Measurements from ENCODE around the gene MPZL3.

The MPZL3 gene

GRCh38 chr11:118282606-118283005 is 30.4 kb upstream of the MPZL3 start:
- no CpG with 5 or more reads among the region's 6 CpGs for WGBS, 2 donors (ENCODE audit: extremely low coverage in 2 of 2, insufficient read length in 2 of 2, insufficient replicate concordance in 1 of 2)
- Histone ChIP-seq H2AK5ac (ENCODE audit: low read depth, low read length) (no peak overlapping the region), H2AFZ (ENCODE audit: low read length) (no peak overlapping the region), H3K79me1 (ENCODE audit: low read depth, low read length) (no peaks in the 10 kb centered on the region), H2BK5ac (ENCODE audit: low read length) (no peak overlapping the region), H3K14ac (ENCODE audit: low read length) (no peak overlapping the region), H3K18ac (ENCODE audit: low read length) (no peak overlapping the region), H3K23ac (ENCODE audit: low read depth, low read length, poor library complexity) (no peak overlapping the region), H3K4me2 (ENCODE audit: insufficient read depth, low read length, poor library complexity, severe bottlenecking) (no peak overlapping the region), H4K91ac (ENCODE audit: low read depth, low read length, poor library complexity) (no peak overlapping the region), H2BK15ac (ENCODE audit: low read length) (no peak overlapping the region), H3K4me3 (ENCODE audit: low read length in 2 of 2) (no peak overlapping the region), H3K9me3 (replicated peaks in 1 of 2; ENCODE audit: control insufficient read depth in 2 of 2, insufficient read depth in 1 of 2, low read depth in 1 of 2, low read length in 2 of 2) (no peaks in the 10 kb centered on the region), H2BK12ac (ENCODE audit: low read length) (no peak overlapping the region), H3K36me3 (replicated peaks in 1 of 2; ENCODE audit: control insufficient read depth in 2 of 2, insufficient read depth in 2 of 2, low read length in 2 of 2) (no peaks in the 10 kb centered on the region), H3K4me1 (ENCODE audit: control insufficient read depth in 2 of 2, insufficient read depth in 1 of 2, low read depth in 1 of 2, low read length in 2 of 2) (no peaks in the 10 kb centered on the region), H4K8ac (ENCODE audit: low read depth, low read length) (no peak overlapping the region), H3K4ac (ENCODE audit: low read length) (no peak overlapping the region), H3K27ac (replicated peaks; ENCODE audit: low read length) (no peak overlapping the region), H2BK120ac (ENCODE audit: low read depth, low read length) (no peak overlapping the region), H3K27me3 (ENCODE audit: control insufficient read depth in 3 of 3, insufficient read depth in 3 of 3, low read depth in 1 of 3, low read length in 3 of 3) (peaks cover 0 to 4% (median 0%) of the 10 kb centered on the region in 3 experiments), H3K9ac (ENCODE audit: low read depth, low read length, poor library complexity) (no peak overlapping the region)
- no peak for DNase-seq (ENCODE audit: low spot score)

GRCh38 chr11:118281284-118281683 is 29.1 kb upstream of the MPZL3 start:
- Histone ChIP-seq H3K4me2 (ENCODE audit: insufficient read depth, low read length, poor library complexity, severe bottlenecking) (no peak overlapping the region), H3K18ac (ENCODE audit: low read length) (no peak overlapping the region), H3K79me1 (ENCODE audit: low read depth, low read length) (no peaks in the 10 kb centered on the region), H2BK15ac (ENCODE audit: low read length) (no peak overlapping the region), H3K14ac (ENCODE audit: low read length) (no peak overlapping the region), H2BK12ac (ENCODE audit: low read length) (no peak overlapping the region), H3K4ac (ENCODE audit: low read length) (no peak overlapping the region), H3K23ac (ENCODE audit: low read depth, low read length, poor library complexity) (no peak overlapping the region), H2AK5ac (ENCODE audit: low read depth, low read length) (no peak overlapping the region), H3K27me3 (ENCODE audit: control insufficient read depth in 3 of 3, insufficient read depth in 3 of 3, low read depth in 1 of 3, low read length in 3 of 3) (peaks cover 0 to 4% (median 0%) of the 10 kb centered on the region in 3 experiments), H2BK5ac (ENCODE audit: low read length) (no peak overlapping the region), H4K8ac (ENCODE audit: low read depth, low read length) (no peak overlapping the region), H2AFZ (ENCODE audit: low read length) (no peak overlapping the region), H3K9ac (ENCODE audit: low read depth, low read length, poor library complexity) (no peak overlapping the region), H3K4me3 (ENCODE audit: low read length in 2 of 2) (no peak overlapping the region), H2BK120ac (ENCODE audit: low read depth, low read length) (no peak overlapping the region), H3K4me1 (ENCODE audit: control insufficient read depth in 2 of 2, insufficient read depth in 1 of 2, low read depth in 1 of 2, low read length in 2 of 2) (no peaks in the 10 kb centered on the region), H3K36me3 (replicated peaks in 1 of 2; ENCODE audit: control insufficient read depth in 2 of 2, insufficient read depth in 2 of 2, low read length in 2 of 2) (no peaks in the 10 kb centered on the region), H3K27ac (replicated peaks; ENCODE audit: low read length) (no peak overlapping the region), H4K91ac (ENCODE audit: low read depth, low read length, poor library complexity) (no peak overlapping the region), H3K9me3 (replicated peaks in 1 of 2; ENCODE audit: control insufficient read depth in 2 of 2, insufficient read depth in 1 of 2, low read depth in 1 of 2, low read length in 2 of 2) (no peaks in the 10 kb centered on the region)
- no CpG with 5 or more reads among the region's 1 CpG for WGBS, 2 donors (ENCODE audit: extremely low coverage in 2 of 2, insufficient read length in 2 of 2, insufficient replicate concordance in 1 of 2)
- no peak for DNase-seq (ENCODE audit: low spot score)

GRCh38 chr11:118277312-118277711 is 25.1 kb upstream of the MPZL3 start:
- Histone ChIP-seq H3K14ac (ENCODE audit: low read length) (no peak overlapping the region), H2AK5ac (ENCODE audit: low read depth, low read length) (no peak overlapping the region)
- WGBS, 2 donors (ENCODE audit: extremely low coverage in 2 of 2, insufficient read length in 2 of 2, insufficient replicate concordance in 1 of 2) = no CpG with 5 or more reads among the region's 1 CpG

GRCh38 chr11:118276422-118276821 is 24.3 kb upstream of the MPZL3 start:
- H3K79me1 ChIP-seq (ENCODE audit: low read depth, low read length) = no peaks in the 10 kb centered on the region
- no peak overlapping the region for H3K14ac ChIP-seq (ENCODE audit: low read length)
- H3K9ac ChIP-seq (ENCODE audit: low read depth, low read length, poor library complexity) = no peak overlapping the region
- H3K9me3 ChIP-seq (replicated peaks in 1 of 2; ENCODE audit: control insufficient read depth in 2 of 2, insufficient read depth in 1 of 2, low read depth in 1 of 2, low read length in 2 of 2) = no peaks in the 10 kb centered on the region
- H2AFZ ChIP-seq (ENCODE audit: low read length) = no peak overlapping the region
- H3K27ac ChIP-seq (replicated peaks; ENCODE audit: low read length) = no peak overlapping the region
- no peak overlapping the region for H3K23ac ChIP-seq (ENCODE audit: low read depth, low read length, poor library complexity)
- no CpG with 5 or more reads among the region's 1 CpG for WGBS, 2 donors (ENCODE audit: extremely low coverage in 2 of 2, insufficient read length in 2 of 2, insufficient replicate concordance in 1 of 2)
- no peak overlapping the region for H2BK5ac ChIP-seq (ENCODE audit: low read length)
- H2AK5ac ChIP-seq (ENCODE audit: low read depth, low read length) = no peak overlapping the region
- no peak overlapping the region for H4K8ac ChIP-seq (ENCODE audit: low read depth, low read length)
- H3K4me3 ChIP-seq (ENCODE audit: low read length in 2 of 2) = no peak overlapping the region
- no peaks in the 10 kb centered on the region for H3K36me3 ChIP-seq (replicated peaks in 1 of 2; ENCODE audit: control insufficient read depth in 2 of 2, insufficient read depth in 2 of 2, low read length in 2 of 2)
- no peak for DNase-seq (ENCODE audit: low spot score)
- no peak overlapping the region for H2BK120ac ChIP-seq (ENCODE audit: low read depth, low read length)
- H3K4me1 ChIP-seq (ENCODE audit: control insufficient read depth in 2 of 2, insufficient read depth in 1 of 2, low read depth in 1 of 2, low read length in 2 of 2) = no peaks in the 10 kb centered on the region
- no peak overlapping the region for H3K4ac ChIP-seq (ENCODE audit: low read length)
- H4K91ac ChIP-seq (ENCODE audit: low read depth, low read length, poor library complexity) = no peak overlapping the region
- no peak overlapping the region for H3K18ac ChIP-seq (ENCODE audit: low read length)
- H3K27me3 ChIP-seq (ENCODE audit: control insufficient read depth in 3 of 3, insufficient read depth in 3 of 3, low read depth in 1 of 3, low read length in 3 of 3) = peaks cover 0 to 5% (median 0%) of the 10 kb centered on the region in 3 experiments
- H2BK12ac ChIP-seq (ENCODE audit: low read length) = no peak overlapping the region
- no peak overlapping the region for H2BK15ac ChIP-seq (ENCODE audit: low read length)
- H3K4me2 ChIP-seq (ENCODE audit: insufficient read depth, low read length, poor library complexity, severe bottlenecking) = no peak overlapping the region

More at GRCh38 chr11:118277312-118277711, 25.1 kb upstream of the MPZL3 start:
- H2BK15ac ChIP-seq (ENCODE audit: low read length) = no peak overlapping the region
- H3K23ac ChIP-seq (ENCODE audit: low read depth, low read length, poor library complexity) = no peak overlapping the region
- H2AFZ ChIP-seq (ENCODE audit: low read length) = no peak overlapping the region
- H3K4me3 ChIP-seq (ENCODE audit: low read length in 2 of 2) = no peak overlapping the region
- no peaks in the 10 kb centered on the region for H3K36me3 ChIP-seq (replicated peaks in 1 of 2; ENCODE audit: control insufficient read depth in 2 of 2, insufficient read depth in 2 of 2, low read length in 2 of 2)
- no peak overlapping the region for H2BK12ac ChIP-seq (ENCODE audit: low read length)
- no peaks in the 10 kb centered on the region for H3K79me1 ChIP-seq (ENCODE audit: low read depth, low read length)
- H3K9ac ChIP-seq (ENCODE audit: low read depth, low read length, poor library complexity) = no peak overlapping the region
- no peak overlapping the region for H3K4ac ChIP-seq (ENCODE audit: low read length)
- no peak overlapping the region for H2BK120ac ChIP-seq (ENCODE audit: low read depth, low read length)
- H3K4me1 ChIP-seq (ENCODE audit: control insufficient read depth in 2 of 2, insufficient read depth in 1 of 2, low read depth in 1 of 2, low read length in 2 of 2) = no peaks in the 10 kb centered on the region
- H2BK5ac ChIP-seq (ENCODE audit: low read length) = no peak overlapping the region
- no peaks in the 10 kb centered on the region for H3K9me3 ChIP-seq (replicated peaks in 1 of 2; ENCODE audit: control insufficient read depth in 2 of 2, insufficient read depth in 1 of 2, low read depth in 1 of 2, low read length in 2 of 2)
- peaks cover 0 to 3% (median 0%) of the 10 kb centered on the region in 3 experiments for H3K27me3 ChIP-seq (ENCODE audit: control insufficient read depth in 3 of 3, insufficient read depth in 3 of 3, low read depth in 1 of 3, low read length in 3 of 3)
- no peak for DNase-seq (ENCODE audit: low spot score)
- no peak overlapping the region for H4K91ac ChIP-seq (ENCODE audit: low read depth, low read length, poor library complexity)
- H3K4me2 ChIP-seq (ENCODE audit: insufficient read depth, low read length, poor library complexity, severe bottlenecking) = no peak overlapping the region
- no peak overlapping the region for H3K27ac ChIP-seq (replicated peaks; ENCODE audit: low read length)
- no peak overlapping the region for H3K18ac ChIP-seq (ENCODE audit: low read length)
- no peak overlapping the region for H4K8ac ChIP-seq (ENCODE audit: low read depth, low read length)
